Bone marrow (tissue), 2 donors: ENCODE results near the gene CD74.
A peak's percentile ranks its signal among the peaks of the same experiment; 100 is the strongest.

Experiments used
- DNase-seq, 2 donors: peaks; one replicate each; lab custom pipeline; 2025; lab: John Stamatoyannopoulos, UW

The CD74 gene

DNA sequence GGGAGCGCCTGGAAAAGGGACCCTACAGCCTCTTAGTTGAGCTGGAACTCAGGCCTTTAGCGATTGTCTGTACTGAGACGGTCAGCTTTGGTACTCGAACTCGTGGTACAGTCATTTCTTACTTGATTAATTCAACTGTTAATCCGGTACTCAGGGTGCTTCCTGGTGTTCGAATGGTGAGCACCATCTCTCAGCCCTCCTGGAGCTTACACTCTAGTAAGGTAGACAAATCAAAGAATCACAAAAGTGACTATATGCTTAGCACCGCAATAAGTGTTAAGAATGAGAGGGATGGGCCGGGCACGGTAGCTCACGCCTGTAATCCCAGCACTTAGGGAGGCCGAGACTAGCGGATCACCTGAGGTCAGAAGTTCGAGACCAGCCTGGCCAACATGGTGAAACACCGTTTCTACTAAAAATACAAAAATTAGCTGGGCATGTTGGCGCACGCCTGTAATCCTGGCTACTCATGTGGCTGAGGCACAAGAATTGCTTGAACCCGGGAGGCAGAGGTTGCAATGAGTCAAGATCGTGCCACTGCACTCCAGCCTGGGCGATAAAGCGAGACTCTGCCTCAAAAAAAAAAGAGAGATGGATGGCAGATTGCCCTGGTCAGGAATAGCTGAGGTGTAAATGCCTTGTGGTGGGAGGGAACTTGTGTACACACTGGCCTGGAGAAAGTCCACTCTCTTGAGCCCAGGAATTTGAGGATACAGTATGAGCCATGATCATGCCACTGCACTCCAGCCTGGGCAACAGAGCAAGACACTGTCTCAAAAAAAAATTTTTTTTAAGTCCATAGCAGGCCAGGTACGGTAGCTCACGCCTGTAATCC is 54.2 kb downstream of the CD74 start:
- no peak for DNase-seq

DNA sequence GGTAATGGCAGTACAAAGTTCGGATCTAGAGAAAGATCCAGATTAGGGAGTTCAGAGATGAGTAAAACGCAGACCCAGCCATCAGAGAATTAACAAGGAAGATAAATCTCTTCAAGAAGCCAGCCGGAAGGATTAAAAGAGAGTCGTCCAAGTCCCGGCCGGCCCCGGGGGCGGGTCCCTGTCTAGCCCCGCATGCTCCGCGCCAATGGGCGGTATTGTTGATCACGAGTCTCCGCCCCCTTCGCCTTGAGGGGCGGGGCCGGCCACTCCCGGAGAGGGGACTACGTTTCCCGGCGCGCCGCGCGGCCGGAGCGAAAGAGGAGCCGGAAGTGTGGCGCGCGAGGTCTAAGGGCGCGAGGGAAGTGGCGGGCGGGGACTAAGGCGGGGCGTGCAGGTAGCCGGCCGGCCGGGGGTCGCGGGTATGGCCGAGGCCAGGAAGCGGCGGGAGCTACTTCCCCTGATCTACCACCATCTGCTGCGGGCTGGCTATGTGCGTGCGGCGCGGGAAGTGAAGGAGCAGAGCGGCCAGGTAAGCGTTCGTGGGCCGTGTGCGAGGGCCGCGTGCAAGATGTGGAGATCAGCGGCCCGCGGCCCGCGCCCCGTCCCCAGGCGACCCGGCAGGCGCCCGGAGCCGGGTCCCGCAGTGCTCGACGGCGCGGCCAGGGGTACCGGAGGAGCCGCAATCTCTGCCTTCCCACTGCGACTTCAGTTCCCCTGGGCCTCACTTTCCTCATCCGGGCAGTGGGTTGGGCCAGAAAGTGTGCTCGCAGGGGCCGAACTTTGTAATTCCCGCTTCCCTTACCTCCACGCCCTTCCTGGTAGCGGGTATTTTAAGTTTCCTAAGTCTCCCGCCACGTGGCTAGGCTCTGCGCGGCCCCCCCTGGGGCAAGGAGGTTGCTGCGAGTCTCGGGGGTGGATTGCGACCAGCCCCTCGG is 55.1 kb downstream of the CD74 start, which contains the start of gene TCOF1:
Gene TCOF1, plus strand, starts transcription at position 372 of the 935 bp plus-strand sequence. Its CDS starts 50 bp downstream, at position 422.
- DNase-seq = peak; percentile 75 to 90

DNA sequence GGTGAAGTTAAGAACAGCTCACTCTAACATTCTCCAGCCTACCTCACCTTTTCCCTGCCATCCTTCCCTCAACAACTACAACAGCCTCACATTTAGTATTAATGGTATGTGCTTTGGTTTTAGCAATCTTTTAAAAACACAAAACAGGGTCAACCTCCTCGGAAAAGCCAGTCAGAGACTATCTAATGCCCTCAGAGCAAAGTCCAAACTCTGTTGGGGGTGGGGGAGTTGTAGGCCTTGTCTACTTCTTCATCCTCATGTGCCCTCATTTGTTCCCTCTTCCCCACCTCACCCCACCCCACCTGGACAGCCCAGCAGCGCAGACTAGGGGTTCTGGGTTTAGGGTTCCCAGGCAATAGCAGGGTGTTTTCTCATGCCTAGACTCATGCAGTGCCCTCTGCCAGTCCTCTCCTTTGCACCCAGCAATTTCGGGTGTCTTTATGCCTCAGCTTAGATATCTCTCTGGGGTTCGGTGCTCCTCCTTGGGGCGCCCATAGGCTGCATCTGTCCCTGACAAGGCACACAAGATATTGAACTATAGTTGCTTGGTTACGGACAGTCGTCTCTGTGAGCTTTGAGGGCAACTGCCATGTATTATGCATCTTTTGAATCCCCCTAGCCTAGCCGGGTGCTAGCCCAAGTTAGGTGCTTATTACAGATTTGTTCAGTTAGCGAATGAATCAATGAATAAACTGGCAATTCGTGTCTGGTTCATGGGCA is 56.0 kb downstream of the CD74 start:
- DNase-seq = no peak

DNA sequence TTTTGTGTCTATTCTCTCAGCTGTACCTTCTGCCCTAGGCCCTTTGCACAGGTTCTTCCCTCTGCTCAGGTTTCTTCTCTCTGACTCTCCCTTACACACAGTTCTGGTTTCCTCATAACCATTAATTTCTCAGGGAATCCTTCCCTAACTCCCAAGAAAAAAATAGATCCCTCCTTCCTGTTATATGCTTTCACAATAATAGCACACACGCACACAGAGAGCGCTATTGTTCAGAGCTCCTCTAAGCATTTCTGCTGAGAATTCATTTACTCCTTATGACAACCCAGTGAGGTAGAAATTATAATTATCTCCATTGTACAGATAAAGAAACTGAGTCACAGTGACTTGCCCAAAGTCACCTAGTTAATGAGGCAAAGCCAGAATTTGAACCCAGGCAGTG is 56.9 kb downstream of the CD74 start:
- DNase-seq = no peak

DNA sequence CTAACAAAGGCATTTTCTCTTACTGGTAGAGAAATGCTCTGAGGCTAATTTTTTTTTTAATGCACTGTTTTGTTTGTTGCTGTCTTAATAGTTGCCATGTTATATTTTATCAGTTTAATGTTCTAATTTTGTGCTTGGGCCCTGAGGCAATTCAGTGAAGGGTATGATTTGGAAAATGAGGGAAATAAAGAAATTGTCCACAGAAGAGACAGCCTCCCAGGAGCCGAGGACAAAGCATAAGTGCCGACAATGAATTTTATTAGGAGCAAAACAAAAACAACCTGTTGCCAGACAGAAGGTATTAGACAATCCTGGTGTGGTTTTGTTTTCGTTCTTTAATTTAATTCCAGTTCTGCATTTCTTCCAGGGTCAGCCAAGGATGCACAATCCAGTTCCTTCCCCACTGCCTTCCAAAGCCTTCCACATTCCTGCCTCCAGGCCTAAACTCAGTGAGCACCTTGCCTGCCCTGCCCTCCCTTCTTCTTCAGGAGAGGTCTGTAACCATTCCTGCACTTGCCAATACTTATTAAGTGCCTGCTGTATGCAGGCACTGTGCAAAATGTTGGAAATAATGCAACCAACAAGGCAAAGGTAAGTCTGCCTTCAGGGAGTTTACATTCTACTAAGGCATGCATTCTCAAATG is 59.6 kb downstream of the CD74 start:
- no peak for DNase-seq

DNA sequence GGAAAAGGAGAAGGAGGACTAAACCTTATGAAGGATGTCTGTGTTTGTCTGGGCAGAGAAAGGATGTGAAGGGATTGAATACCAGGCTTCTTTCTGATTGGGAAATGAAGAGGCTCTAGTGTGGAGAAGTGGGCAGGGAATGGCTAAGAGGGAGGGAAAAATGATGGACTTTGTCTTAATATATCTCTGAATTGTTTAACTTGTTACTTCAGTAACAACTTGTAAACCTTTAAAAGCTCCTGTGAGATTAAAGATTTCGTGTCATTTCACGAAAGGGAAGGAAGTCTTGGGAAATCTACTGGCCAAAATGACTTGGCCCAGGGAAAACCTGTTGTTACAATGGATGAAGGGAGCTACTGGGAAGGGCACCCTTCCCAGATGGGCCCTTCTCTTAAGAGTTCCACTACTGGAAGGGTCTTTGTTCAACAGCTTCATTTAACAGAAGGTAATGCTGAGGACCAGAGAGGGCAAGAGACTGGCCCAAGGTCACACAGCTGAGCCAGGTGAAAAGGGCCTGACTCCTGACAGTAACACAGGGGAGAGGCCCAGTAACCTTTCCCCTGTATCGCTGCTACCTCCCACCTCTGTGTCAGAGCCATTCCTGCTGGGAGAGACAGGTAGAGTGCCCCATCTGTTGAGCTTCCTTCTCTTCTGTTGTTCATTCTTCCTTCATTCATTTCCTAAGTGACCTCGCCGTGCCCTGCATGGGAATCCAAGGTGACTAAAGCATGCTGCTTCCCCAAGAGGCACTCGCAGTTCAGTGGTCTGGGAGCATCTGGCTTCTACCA is 60.3 kb downstream of the CD74 start:
- DNase-seq = no peak
